ENCODE measurements around the gene GPR160.

Gene GPR160

GRCh38 chr3:170096342-170096741 lies 58.5 kb downstream of the GPR160 start:
- no peak overlapping the region for H4K91ac ChIP-seq (ENCODE audit: low read length)
- no peak overlapping the region for H4K8ac ChIP-seq (ENCODE audit: low read length)
- H3K23ac ChIP-seq (ENCODE audit: low read length in 2 of 2): no peak overlapping the region
- H2AFZ ChIP-seq (ENCODE audit: low read depth, low read length): no peak overlapping the region
- no peak overlapping the region for H3K4ac ChIP-seq (ENCODE audit: low read depth in 1 of 2, low read length in 2 of 2)
- 98% methylated on average over 2 of the region's 3 CpGs for WGBS
- no peak overlapping the region for H3K4me2 ChIP-seq (ENCODE audit: low read length, poor library complexity, severe bottlenecking)
- no peak overlapping the region for H2BK120ac ChIP-seq (ENCODE audit: low read depth, low read length)
- H3K79me1 ChIP-seq (replicated peaks; ENCODE audit: low read length, poor library complexity, severe bottlenecking): peaks cover 3% of the 10 kb centered on the region
- H3K18ac ChIP-seq (ENCODE audit: low read depth in 1 of 2, low read length in 2 of 2): no peak overlapping the region
- no peak overlapping the region for H2BK15ac ChIP-seq (ENCODE audit: low read depth, poor library complexity, severe bottlenecking)
- H2AK5ac ChIP-seq (ENCODE audit: low read length, severe bottlenecking): no peak overlapping the region
- no peak overlapping the region for H2BK5ac ChIP-seq (ENCODE audit: low read depth, low read length, poor library complexity, severe bottlenecking)
- no peak overlapping the region for H3K4me3 ChIP-seq (ENCODE audit: insufficient read depth in 1 of 2, low read depth in 1 of 2, low read length in 2 of 2)
- peaks cover 0 to 94% of the 10 kb centered on the region in 2 experiments for H3K36me3 ChIP-seq (ENCODE audit: control insufficient read depth in 1 of 2, insufficient read depth in 2 of 2, low read depth in 1 of 2, low read length in 2 of 2)
- no peak overlapping the region for H3K27ac ChIP-seq (ENCODE audit: low read length, poor library complexity, severe bottlenecking)
- H2BK12ac ChIP-seq (ENCODE audit: low read length in 2 of 2): no peak overlapping the region
- no peaks in the 10 kb centered on the region for H3K9me3 ChIP-seq (ENCODE audit: control insufficient read depth, low read length)
- no peak overlapping the region for H3K14ac ChIP-seq (ENCODE audit: low read length in 2 of 2)
- no peak for DNase-seq
- H3K27me3 ChIP-seq (ENCODE audit: control insufficient read depth in 1 of 2, insufficient read depth in 1 of 2, low read length in 2 of 2): no peaks in the 10 kb centered on the region
- H3K4me1 ChIP-seq (ENCODE audit: control insufficient read depth, insufficient read depth, low read depth, low read length): no peaks in the 10 kb centered on the region
- no peak overlapping the region for H3K9ac ChIP-seq (ENCODE audit: low read length)

DNA sequence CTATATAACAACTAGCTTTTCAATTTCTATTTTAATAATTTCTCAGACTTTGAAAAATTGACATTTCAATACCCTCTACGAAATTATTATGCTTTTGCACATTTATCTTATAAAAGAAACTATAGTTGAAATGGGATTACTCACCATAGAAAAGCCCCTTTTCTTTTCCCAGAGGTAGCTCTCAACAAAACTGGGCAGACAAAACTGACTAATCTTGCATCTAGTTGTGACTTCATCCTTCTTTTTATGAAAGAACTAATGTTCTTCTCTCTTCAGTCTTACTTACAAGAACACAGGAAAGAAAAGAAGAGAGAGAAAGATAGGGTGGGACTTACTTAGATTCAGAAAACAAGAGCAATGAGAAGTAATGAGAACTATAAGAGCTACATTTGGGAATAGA lies 61.0 kb downstream of the GPR160 start:
- H3K4me1 ChIP-seq (ENCODE audit: control insufficient read depth, insufficient read depth, low read depth, low read length): no peaks in the 10 kb centered on the region
- WGBS: no CpG with 5 or more reads among the region's 1 CpG
- no peak overlapping the region for H3K18ac ChIP-seq (ENCODE audit: low read depth in 1 of 2, low read length in 2 of 2)
- no peak overlapping the region for H4K8ac ChIP-seq (ENCODE audit: low read length)
- no peak overlapping the region for H3K9ac ChIP-seq (ENCODE audit: low read length)
- H2BK5ac ChIP-seq (ENCODE audit: low read depth, low read length, poor library complexity, severe bottlenecking): no peak overlapping the region
- H3K23ac ChIP-seq (ENCODE audit: low read length in 2 of 2): no peak overlapping the region
- H3K36me3 ChIP-seq (ENCODE audit: control insufficient read depth in 1 of 2, insufficient read depth in 2 of 2, low read depth in 1 of 2, low read length in 2 of 2): peaks cover 8 to 100% of the 10 kb centered on the region in 2 experiments
- no peak overlapping the region for H3K27ac ChIP-seq (ENCODE audit: low read length, poor library complexity, severe bottlenecking)
- no peak for DNase-seq
- H2BK15ac ChIP-seq (ENCODE audit: low read depth, poor library complexity, severe bottlenecking): no peak overlapping the region
- peaks cover 9% of the 10 kb centered on the region for H3K79me1 ChIP-seq (replicated peaks; ENCODE audit: low read length, poor library complexity, severe bottlenecking)
- H3K4me2 ChIP-seq (ENCODE audit: low read length, poor library complexity, severe bottlenecking): no peak overlapping the region
- no peak overlapping the region for H2BK120ac ChIP-seq (ENCODE audit: low read depth, low read length)
- H3K14ac ChIP-seq (ENCODE audit: low read length in 2 of 2): no peak overlapping the region
- H3K4ac ChIP-seq (ENCODE audit: low read depth in 1 of 2, low read length in 2 of 2): no peak overlapping the region
- no peak overlapping the region for H4K91ac ChIP-seq (ENCODE audit: low read length)
- no peaks in the 10 kb centered on the region for H3K9me3 ChIP-seq (ENCODE audit: control insufficient read depth, low read length)
- H2BK12ac ChIP-seq (ENCODE audit: low read length in 2 of 2): no peak overlapping the region
- H2AK5ac ChIP-seq (ENCODE audit: low read length, severe bottlenecking): no peak overlapping the region
- H3K4me3 ChIP-seq (ENCODE audit: insufficient read depth in 1 of 2, low read depth in 1 of 2, low read length in 2 of 2): no peak overlapping the region
- no peaks in the 10 kb centered on the region for H3K27me3 ChIP-seq (ENCODE audit: control insufficient read depth in 1 of 2, insufficient read depth in 1 of 2, low read length in 2 of 2)
- H2AFZ ChIP-seq (ENCODE audit: low read depth, low read length): no peak overlapping the region

DNA sequence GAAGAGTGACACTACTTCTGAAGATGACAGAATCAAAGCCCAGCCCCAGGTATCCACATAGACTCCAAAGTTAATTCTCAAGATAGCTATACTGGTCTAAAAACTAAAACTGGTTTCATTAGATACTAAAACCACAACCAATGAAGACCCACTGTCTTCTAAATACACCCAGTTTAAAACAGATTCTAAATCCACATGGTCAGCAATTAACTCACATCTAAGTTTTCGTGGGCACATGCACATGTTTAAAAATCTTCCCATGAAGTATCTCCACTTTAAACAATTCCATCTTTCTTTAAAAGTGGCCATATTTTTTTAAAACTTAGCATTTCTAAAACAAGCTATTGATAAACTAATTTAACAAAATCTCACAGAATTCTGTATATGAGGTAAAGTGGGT lies 63.1 kb downstream of the GPR160 start:
- Histone ChIP-seq H2BK15ac (ENCODE audit: low read depth, poor library complexity, severe bottlenecking) (no peak overlapping the region), H2BK120ac (ENCODE audit: low read depth, low read length) (no peak overlapping the region), H2AK5ac (ENCODE audit: low read length, severe bottlenecking) (no peak overlapping the region), H2BK5ac (ENCODE audit: low read depth, low read length, poor library complexity, severe bottlenecking) (no peak overlapping the region), H3K4me1 (ENCODE audit: control insufficient read depth, insufficient read depth, low read depth, low read length) (no peaks in the 10 kb centered on the region), H4K91ac (ENCODE audit: low read length) (no peak overlapping the region), H3K9ac (ENCODE audit: low read length) (no peak overlapping the region), H3K79me1 (replicated peaks; ENCODE audit: low read length, poor library complexity, severe bottlenecking) (peaks cover 14% of the 10 kb centered on the region), H3K14ac (ENCODE audit: low read length in 2 of 2) (no peak overlapping the region), H3K23ac (ENCODE audit: low read length in 2 of 2) (no peak overlapping the region), H2BK12ac (ENCODE audit: low read length in 2 of 2) (no peak overlapping the region), H3K4ac (ENCODE audit: low read depth in 1 of 2, low read length in 2 of 2) (no peak overlapping the region), H3K27ac (ENCODE audit: low read length, poor library complexity, severe bottlenecking) (no peak overlapping the region), H3K9me3 (ENCODE audit: control insufficient read depth, low read length) (no peaks in the 10 kb centered on the region), H3K18ac (ENCODE audit: low read depth in 1 of 2, low read length in 2 of 2) (no peak overlapping the region), H3K36me3 (ENCODE audit: control insufficient read depth in 1 of 2, insufficient read depth in 2 of 2, low read depth in 1 of 2, low read length in 2 of 2) (peaks cover 9 to 99% of the 10 kb centered on the region in 2 experiments), H3K4me2 (ENCODE audit: low read length, poor library complexity, severe bottlenecking) (no peak overlapping the region), H4K8ac (ENCODE audit: low read length) (no peak overlapping the region), H2AFZ (ENCODE audit: low read depth, low read length) (no peak overlapping the region), H3K4me3 (ENCODE audit: insufficient read depth in 1 of 2, low read depth in 1 of 2, low read length in 2 of 2) (no peak overlapping the region), H3K27me3 (ENCODE audit: control insufficient read depth in 1 of 2, insufficient read depth in 1 of 2, low read length in 2 of 2) (no peaks in the 10 kb centered on the region)
- no peak for DNase-seq
- 100% methylated on average over 1 of the region's 1 CpG for WGBS

GRCh38 chr3:170102431-170102830 lies 64.6 kb downstream of the GPR160 start:
- no peak overlapping the region for H3K23ac ChIP-seq (ENCODE audit: low read length in 2 of 2)
- no peaks in the 10 kb centered on the region for H3K4me1 ChIP-seq (ENCODE audit: control insufficient read depth, insufficient read depth, low read depth, low read length)
- H2BK120ac ChIP-seq (ENCODE audit: low read depth, low read length): no peak overlapping the region
- no peak overlapping the region for H3K4ac ChIP-seq (ENCODE audit: low read depth in 1 of 2, low read length in 2 of 2)
- no peak overlapping the region for H2AK5ac ChIP-seq (ENCODE audit: low read length, severe bottlenecking)
- H3K36me3 ChIP-seq (ENCODE audit: control insufficient read depth in 1 of 2, insufficient read depth in 2 of 2, low read depth in 1 of 2, low read length in 2 of 2): peaks cover 9 to 98% of the 10 kb centered on the region in 2 experiments
- H3K9me3 ChIP-seq (ENCODE audit: control insufficient read depth, low read length): no peaks in the 10 kb centered on the region
- H3K27ac ChIP-seq (ENCODE audit: low read length, poor library complexity, severe bottlenecking): no peak overlapping the region
- no peak overlapping the region for H4K91ac ChIP-seq (ENCODE audit: low read length)
- H4K8ac ChIP-seq (ENCODE audit: low read length): no peak overlapping the region
- H3K4me3 ChIP-seq (ENCODE audit: insufficient read depth in 1 of 2, low read depth in 1 of 2, low read length in 2 of 2): no peak overlapping the region
- no peaks in the 10 kb centered on the region for H3K27me3 ChIP-seq (ENCODE audit: control insufficient read depth in 1 of 2, insufficient read depth in 1 of 2, low read length in 2 of 2)
- H2BK12ac ChIP-seq (ENCODE audit: low read length in 2 of 2): no peak overlapping the region
- H2BK5ac ChIP-seq (ENCODE audit: low read depth, low read length, poor library complexity, severe bottlenecking): no peak overlapping the region
- peaks cover 14% of the 10 kb centered on the region for H3K79me1 ChIP-seq (replicated peaks; ENCODE audit: low read length, poor library complexity, severe bottlenecking)
- DNase-seq: no peak
- no peak overlapping the region for H3K14ac ChIP-seq (ENCODE audit: low read length in 2 of 2)
- 98% methylated on average over 8 of the region's 8 CpGs for WGBS
- H2BK15ac ChIP-seq (ENCODE audit: low read depth, poor library complexity, severe bottlenecking): no peak overlapping the region
- H3K9ac ChIP-seq (ENCODE audit: low read length): no peak overlapping the region
- H3K18ac ChIP-seq (ENCODE audit: low read depth in 1 of 2, low read length in 2 of 2): no peak overlapping the region
- no peak overlapping the region for H3K4me2 ChIP-seq (ENCODE audit: low read length, poor library complexity, severe bottlenecking)
- no peak overlapping the region for H2AFZ ChIP-seq (ENCODE audit: low read depth, low read length)

All from mesenchymal stem cell (in vitro differentiated cells and primary cell).